ENCODE results near the gene ATG10.

ATG10 gene

DNA sequence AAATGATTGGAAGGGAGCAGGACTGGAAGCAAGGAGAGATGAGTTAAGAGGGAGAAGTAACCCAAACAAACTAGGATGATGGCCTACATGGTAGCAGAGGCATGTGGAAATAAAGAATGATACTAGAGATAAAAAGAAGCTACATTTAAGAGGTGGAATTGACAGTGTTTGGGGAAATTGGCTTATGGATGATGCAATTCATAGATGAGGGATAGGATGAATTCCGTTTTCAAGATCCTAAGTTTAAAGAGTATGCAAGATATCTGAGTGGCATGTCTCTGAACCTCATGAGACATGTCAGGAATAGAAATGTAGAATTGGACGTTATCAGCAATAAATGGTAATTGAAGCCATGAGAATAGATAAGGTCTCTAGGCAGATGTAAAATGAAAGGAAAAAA lies 232.7 kb downstream of the ATG10 start:
- no peaks in the 10 kb centered on the region for H3K4me1 ChIP-seq (ENCODE audit: control insufficient read depth, insufficient read depth, low read length)
- H3K9me3 ChIP-seq (ENCODE audit: control insufficient read depth, low read length), result no peaks in the 10 kb centered on the region
- DNase-seq (ENCODE audit: low read depth), result no peak
- H3K36me3 ChIP-seq (ENCODE audit: control insufficient read depth, insufficient read depth, low read length, severe bottlenecking), result no peaks in the 10 kb centered on the region
- no peaks in the 10 kb centered on the region for H3K27me3 ChIP-seq (replicated peaks; ENCODE audit: control insufficient read depth, insufficient read depth, low read length)
- no peak overlapping the region for H3K9ac ChIP-seq (ENCODE audit: low read length)
- H3K4me3 ChIP-seq (ENCODE audit: low read length), result no peak overlapping the region

DNA sequence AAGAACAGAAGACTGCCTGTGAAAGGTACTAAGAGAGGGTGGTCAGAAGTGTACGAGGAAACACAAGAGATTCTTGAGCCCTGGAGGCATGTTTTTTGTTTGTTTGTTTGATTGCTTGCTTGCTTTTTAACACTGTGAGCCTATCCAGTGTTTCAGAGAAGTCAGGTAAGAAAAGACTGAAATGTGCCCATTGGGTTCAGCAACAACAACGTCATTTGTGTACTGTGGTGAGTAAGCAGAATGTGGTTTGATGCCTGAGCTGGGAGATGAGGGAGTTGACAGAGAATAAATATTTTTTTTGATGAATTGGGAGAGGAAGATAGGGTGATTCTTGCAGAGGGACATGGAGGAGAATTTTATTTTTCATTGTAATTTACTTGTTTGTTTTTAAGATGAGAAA lies 233.2 kb downstream of the ATG10 start:
- no peak for DNase-seq (ENCODE audit: low read depth)
- H3K9me3 ChIP-seq (ENCODE audit: control insufficient read depth, low read length), result no peaks in the 10 kb centered on the region
- H3K4me3 ChIP-seq (ENCODE audit: low read length), result no peak overlapping the region
- H3K9ac ChIP-seq (ENCODE audit: low read length), result no peak overlapping the region
- H3K4me1 ChIP-seq (ENCODE audit: control insufficient read depth, insufficient read depth, low read length), result no peaks in the 10 kb centered on the region
- H3K27me3 ChIP-seq (replicated peaks; ENCODE audit: control insufficient read depth, insufficient read depth, low read length), result no peaks in the 10 kb centered on the region
- H3K36me3 ChIP-seq (ENCODE audit: control insufficient read depth, insufficient read depth, low read length, severe bottlenecking), result no peaks in the 10 kb centered on the region

DNA sequence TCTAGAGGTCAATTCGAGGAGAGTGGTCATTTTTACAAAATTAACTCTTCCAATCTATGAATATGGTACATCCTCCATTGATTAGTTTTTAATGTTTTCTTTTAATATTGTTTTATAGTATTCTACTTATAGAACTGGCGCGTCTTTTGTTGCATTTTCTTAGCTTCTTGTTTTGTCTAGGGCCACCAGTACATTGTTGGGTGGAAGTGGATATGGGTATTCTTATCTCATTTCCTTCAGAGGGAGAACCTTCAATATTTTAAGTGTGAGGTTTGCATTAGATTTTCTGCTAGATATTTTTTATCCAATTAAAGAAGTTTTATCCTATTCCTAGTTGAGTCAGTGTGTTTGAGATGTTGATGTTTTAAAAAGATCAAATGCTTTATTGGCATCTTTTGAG lies 236.5 kb downstream of the ATG10 start:
- Histone ChIP-seq H3K27me3 (replicated peaks; ENCODE audit: control insufficient read depth, insufficient read depth, low read length) (no peaks in the 10 kb centered on the region), H3K9ac (ENCODE audit: low read length) (no peak overlapping the region), H3K4me1 (ENCODE audit: control insufficient read depth, insufficient read depth, low read length) (no peaks in the 10 kb centered on the region), H3K9me3 (ENCODE audit: control insufficient read depth, low read length) (no peaks in the 10 kb centered on the region), H3K36me3 (ENCODE audit: control insufficient read depth, insufficient read depth, low read length, severe bottlenecking) (no peaks in the 10 kb centered on the region), H3K4me3 (ENCODE audit: low read length) (no peak overlapping the region)
- DNase-seq (ENCODE audit: low read depth), result no peak

DNA sequence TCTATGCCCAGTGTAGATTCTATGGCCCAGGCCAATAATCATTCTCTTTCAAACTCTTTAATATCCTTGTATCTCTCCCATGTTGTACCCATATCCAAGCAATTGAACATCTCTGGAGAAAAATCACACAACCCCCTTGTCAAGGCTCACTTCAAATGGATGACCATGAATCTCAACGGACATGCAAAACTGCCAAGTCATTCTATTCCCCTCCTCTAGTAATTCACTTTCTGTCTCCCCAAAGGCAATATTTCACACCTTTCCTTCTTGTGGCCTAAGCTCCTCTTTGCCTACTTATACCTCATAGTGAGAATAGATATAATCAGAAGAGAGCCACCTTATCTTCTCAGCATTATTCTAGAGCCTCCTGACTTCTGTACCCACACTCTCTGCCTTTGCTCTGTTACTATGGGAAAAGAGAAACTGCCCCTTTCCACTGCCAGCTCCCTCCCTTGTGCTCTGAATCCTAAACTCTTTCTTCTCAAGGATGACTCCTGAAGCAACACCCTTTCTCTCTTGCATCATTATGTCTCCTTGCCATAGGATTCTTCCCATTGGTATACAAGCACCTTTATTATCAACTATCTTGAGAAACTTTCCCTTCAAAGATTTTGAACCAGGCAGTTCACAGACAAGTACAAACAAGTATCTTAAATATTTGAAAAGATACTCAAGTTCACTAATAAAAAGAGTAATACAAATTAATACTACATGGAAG lies 240.2 kb downstream of the ATG10 start:
- no peak overlapping the region for H3K4me3 ChIP-seq (ENCODE audit: low read length)
- no peaks in the 10 kb centered on the region for H3K27me3 ChIP-seq (replicated peaks; ENCODE audit: control insufficient read depth, insufficient read depth, low read length)
- no peak overlapping the region for H3K9ac ChIP-seq (ENCODE audit: low read length)
- H3K9me3 ChIP-seq (ENCODE audit: control insufficient read depth, low read length), result no peaks in the 10 kb centered on the region
- no peaks in the 10 kb centered on the region for H3K4me1 ChIP-seq (ENCODE audit: control insufficient read depth, insufficient read depth, low read length)
- no peak for DNase-seq (ENCODE audit: low read depth)
- no peaks in the 10 kb centered on the region for H3K36me3 ChIP-seq (ENCODE audit: control insufficient read depth, insufficient read depth, low read length, severe bottlenecking)

DNA sequence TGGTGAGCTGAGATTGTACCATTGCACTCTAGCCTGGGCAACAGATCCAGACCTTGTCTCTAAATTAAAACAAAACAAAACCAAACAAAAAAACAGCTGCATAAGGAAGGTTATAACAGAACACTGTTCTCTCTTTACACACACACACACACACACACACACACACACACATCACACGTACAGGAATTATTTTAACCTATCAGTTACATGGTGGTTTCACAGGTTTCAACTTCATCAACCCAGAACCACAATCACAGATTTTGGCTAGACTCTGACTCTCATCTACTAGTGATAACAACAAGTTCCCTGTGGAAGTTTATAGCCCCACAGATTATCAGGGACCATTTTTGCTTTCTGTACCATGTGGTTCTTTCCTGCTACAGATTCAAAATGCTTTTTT lies 246.1 kb downstream of the ATG10 start:
- no peaks in the 10 kb centered on the region for H3K36me3 ChIP-seq (ENCODE audit: control insufficient read depth, insufficient read depth, low read length, severe bottlenecking)
- H3K4me1 ChIP-seq (ENCODE audit: control insufficient read depth, insufficient read depth, low read length), result no peaks in the 10 kb centered on the region
- no peak overlapping the region for H3K9ac ChIP-seq (ENCODE audit: low read length)
- no peaks in the 10 kb centered on the region for H3K9me3 ChIP-seq (ENCODE audit: control insufficient read depth, low read length)
- no peak overlapping the region for H3K4me3 ChIP-seq (ENCODE audit: low read length)
- no peak for DNase-seq (ENCODE audit: low read depth)
- H3K27me3 ChIP-seq (replicated peaks; ENCODE audit: control insufficient read depth, insufficient read depth, low read length), result no peaks in the 10 kb centered on the region

DNA sequence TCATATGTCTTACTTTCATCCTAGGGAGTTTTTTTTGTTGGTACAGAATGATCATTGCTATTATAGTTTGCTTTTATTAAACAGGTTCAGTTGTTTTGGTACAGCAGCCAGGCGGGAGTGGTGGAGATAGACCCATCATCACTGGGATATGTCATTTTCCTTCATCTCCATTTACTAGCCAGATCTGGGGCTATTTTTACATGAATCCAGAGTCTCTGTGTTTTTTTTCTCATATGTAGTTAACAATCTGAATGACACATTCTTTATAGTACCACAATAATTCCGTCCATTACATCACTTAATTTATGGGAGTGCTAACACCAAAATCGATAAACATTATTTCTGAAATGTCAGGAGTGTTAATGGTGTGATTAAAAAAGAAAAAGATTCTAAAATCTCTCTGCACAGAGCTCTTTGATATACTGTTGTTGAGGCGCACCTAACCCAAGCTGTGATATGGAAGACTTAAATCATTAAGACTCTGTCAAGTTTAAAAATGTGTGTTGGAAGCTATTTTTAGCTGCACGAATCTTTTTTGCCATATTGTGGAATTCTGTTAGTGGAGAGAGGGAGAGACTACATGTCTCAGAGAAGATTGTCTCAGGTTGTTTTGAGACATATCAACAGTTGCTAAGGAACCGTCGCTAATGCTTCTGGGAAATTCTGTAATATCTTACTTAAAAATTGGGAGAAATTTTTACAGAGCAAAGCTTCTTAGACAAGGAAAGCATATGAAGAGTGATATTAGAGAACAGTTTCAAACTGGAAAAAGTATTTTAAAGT lies 246.7 kb downstream of the ATG10 start:
- Histone ChIP-seq H3K9me3 (ENCODE audit: control insufficient read depth, low read length) (no peaks in the 10 kb centered on the region), H3K4me3 (ENCODE audit: low read length) (no peak overlapping the region), H3K9ac (ENCODE audit: low read length) (no peak overlapping the region), H3K4me1 (ENCODE audit: control insufficient read depth, insufficient read depth, low read length) (no peaks in the 10 kb centered on the region), H3K27me3 (replicated peaks; ENCODE audit: control insufficient read depth, insufficient read depth, low read length) (no peaks in the 10 kb centered on the region), H3K36me3 (ENCODE audit: control insufficient read depth, insufficient read depth, low read length, severe bottlenecking) (no peaks in the 10 kb centered on the region)
- DNase-seq (ENCODE audit: low read depth), result no peak

DNA sequence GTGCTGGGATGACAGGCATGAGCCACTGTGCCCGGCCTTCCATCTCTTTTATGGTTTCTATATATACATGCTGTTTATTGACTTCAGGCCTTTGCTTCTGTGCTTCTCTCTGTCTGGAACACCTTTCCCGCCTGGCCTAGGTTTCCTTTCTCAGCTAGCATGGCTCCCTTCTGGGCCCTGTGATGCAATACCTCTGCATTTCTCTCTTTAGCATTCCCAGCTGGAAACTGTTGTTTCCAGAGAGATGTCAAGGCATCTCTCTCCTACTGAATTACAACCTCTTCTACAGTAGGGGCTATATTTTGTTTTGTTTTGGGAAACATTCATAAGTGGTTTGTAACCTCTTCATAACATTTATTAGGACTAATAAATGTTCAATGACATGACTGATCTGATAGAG lies 249.2 kb downstream of the ATG10 start:
- no peaks in the 10 kb centered on the region for H3K9me3 ChIP-seq (ENCODE audit: control insufficient read depth, low read length)
- H3K4me1 ChIP-seq (ENCODE audit: control insufficient read depth, insufficient read depth, low read length), result no peaks in the 10 kb centered on the region
- H3K27me3 ChIP-seq (replicated peaks; ENCODE audit: control insufficient read depth, insufficient read depth, low read length), result no peaks in the 10 kb centered on the region
- H3K36me3 ChIP-seq (ENCODE audit: control insufficient read depth, insufficient read depth, low read length, severe bottlenecking), result no peaks in the 10 kb centered on the region
- H3K9ac ChIP-seq (ENCODE audit: low read length), result no peak overlapping the region
- peak; percentile 25 for DNase-seq (ENCODE audit: low read depth)
- H3K4me3 ChIP-seq (ENCODE audit: low read length), result no peak overlapping the region

DNA sequence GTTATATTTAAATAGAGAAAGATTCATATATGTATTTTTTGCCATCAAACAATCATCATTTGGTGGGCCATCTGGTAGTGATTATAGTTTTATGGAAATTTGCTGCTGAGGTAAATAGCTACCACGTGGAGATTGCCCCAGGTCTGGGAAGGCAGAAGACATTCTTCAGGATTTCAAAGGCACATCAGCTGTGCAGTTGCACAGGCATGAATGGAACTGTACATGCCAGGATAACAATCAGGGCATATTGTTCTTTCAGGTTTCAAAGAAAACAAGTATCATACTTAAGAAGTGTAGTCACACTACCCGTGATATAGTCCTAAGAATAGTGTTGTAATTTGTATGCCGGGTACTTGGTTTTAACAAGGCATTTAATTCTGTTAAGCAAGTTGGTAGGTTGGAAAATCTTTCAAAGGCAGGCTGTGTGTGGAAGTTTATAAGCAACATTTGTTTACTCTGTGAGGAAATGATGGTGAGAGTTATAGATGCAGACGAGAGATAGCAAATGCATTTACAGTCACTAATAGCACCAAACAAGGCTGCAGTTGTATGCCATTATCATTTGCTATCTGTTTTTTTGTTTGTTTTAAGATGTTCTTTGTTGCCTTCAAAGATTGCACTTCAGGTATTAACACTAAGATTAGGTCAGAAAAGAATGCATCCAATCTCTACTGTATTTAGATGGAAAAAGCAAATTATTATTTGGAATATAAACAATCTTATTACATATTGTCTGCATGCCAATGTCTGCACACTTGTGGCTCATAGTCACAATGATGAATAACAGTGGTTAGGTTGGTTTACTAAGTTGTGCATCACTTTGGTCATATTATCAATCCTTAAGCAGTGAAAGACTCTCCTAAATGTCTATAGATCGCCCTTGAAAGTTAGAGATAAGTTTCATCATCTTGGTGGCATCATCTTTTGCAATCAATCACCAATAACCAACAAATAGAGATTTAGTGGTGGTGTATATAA lies 251.1 kb downstream of the ATG10 start:
- no peaks in the 10 kb centered on the region for H3K9me3 ChIP-seq (ENCODE audit: control insufficient read depth, low read length)
- no peak overlapping the region for H3K9ac ChIP-seq (ENCODE audit: low read length)
- peak; percentile 62 for DNase-seq (ENCODE audit: low read depth)
- H3K27me3 ChIP-seq (replicated peaks; ENCODE audit: control insufficient read depth, insufficient read depth, low read length), result no peaks in the 10 kb centered on the region
- no peak overlapping the region for H3K4me3 ChIP-seq (ENCODE audit: low read length)
- H3K4me1 ChIP-seq (ENCODE audit: control insufficient read depth, insufficient read depth, low read length), result no peaks in the 10 kb centered on the region
- no peaks in the 10 kb centered on the region for H3K36me3 ChIP-seq (ENCODE audit: control insufficient read depth, insufficient read depth, low read length, severe bottlenecking)

DNA sequence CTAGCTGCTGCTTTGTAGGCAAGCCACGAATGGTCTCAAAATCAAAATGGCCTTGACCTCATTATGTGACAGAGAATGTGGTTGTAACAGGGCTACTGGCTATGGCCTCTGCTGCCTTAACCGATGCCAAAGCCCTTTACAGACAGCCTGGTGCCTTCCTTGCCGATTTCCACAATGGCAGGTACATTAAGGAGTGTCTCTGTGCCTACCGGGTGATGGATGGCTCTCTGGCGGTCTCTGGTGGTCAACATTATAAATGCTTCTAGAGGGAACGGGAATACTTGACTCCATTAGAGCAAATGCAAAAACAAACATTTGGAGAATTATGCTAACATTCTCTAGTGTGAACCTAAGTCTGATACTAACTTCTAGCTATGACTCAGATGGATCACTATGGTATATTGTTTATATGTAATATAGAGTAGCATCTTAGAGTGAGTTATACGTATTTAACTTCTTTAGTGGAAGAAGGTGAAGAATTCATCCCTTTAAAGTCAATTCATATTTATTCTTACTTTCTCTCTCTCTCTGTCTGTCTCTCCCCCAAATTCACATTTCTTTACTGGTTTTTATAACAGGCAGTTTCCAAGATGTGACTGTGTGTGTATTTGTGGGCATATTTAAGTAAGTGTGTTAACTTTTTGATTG lies 253.8 kb downstream of the ATG10 start:
- peak; percentile 83 for DNase-seq (ENCODE audit: low read depth)
- H3K4me1 ChIP-seq (ENCODE audit: control insufficient read depth, insufficient read depth, low read length), result no peaks in the 10 kb centered on the region

DNA sequence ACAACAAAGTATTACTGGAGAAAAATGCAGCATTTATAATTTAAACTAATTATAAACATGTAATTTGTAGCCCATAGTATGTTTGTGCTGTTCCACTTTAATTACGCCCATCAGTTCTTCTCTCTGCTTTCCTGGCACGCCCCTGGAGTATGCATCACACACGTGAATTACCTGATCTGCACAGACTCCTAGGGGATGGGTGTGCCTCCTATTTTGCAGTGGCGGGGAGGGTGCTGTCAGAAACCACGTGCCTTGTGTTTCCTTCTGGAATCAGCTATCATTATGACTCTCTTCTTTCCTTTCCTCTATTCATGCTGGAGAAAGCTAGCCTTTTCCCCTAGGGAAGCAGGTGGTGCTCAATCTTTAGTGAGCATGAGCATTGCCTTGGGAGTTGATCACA lies 263.1 kb downstream of the ATG10 start:
- no peak for DNase-seq (ENCODE audit: low read depth)
- Histone ChIP-seq H3K4me3 (ENCODE audit: low read length) (no peak overlapping the region), H3K27me3 (replicated peaks; ENCODE audit: control insufficient read depth, insufficient read depth, low read length) (no peaks in the 10 kb centered on the region), H3K36me3 (ENCODE audit: control insufficient read depth, insufficient read depth, low read length, severe bottlenecking) (no peaks in the 10 kb centered on the region), H3K9ac (ENCODE audit: low read length) (no peak overlapping the region), H3K4me1 (ENCODE audit: control insufficient read depth, insufficient read depth, low read length) (no peaks in the 10 kb centered on the region), H3K9me3 (ENCODE audit: control insufficient read depth, low read length) (no peaks in the 10 kb centered on the region)

More for the DNA sequence above, 253.8 kb downstream of the ATG10 start:
- Histone ChIP-seq H3K36me3 (ENCODE audit: control insufficient read depth, insufficient read depth, low read length, severe bottlenecking) (no peaks in the 10 kb centered on the region), H3K4me3 (ENCODE audit: low read length) (no peak overlapping the region), H3K9ac (ENCODE audit: low read length) (no peak overlapping the region), H3K9me3 (ENCODE audit: control insufficient read depth, low read length) (no peaks in the 10 kb centered on the region), H3K27me3 (replicated peaks; ENCODE audit: control insufficient read depth, insufficient read depth, low read length) (no peaks in the 10 kb centered on the region)
